Activated CD4-positive, alpha-beta T cell treated with anti-CD3 and anti-CD28 coated beads, Interleukin-2, Interleukin-4, amounts not matched to agents 100 ng/mL and 50 ng/mL, durations not matched to agents 16 hours and 8 hours (primary cell): Measurements from ENCODE around the gene ZMYM1.
"Not testable (repeated sequence)": the region's sequence is repeated elsewhere in the genome, so short reads cannot be mapped to it uniquely, and the experiment has no call there.

Experiments used
- DNase-seq: peaks from one replicate; pipeline ENCODE4 v3.0.0-alpha.2; 2020; ENCODE audit warnings: low spot score

ZMYM1 gene

DNA sequence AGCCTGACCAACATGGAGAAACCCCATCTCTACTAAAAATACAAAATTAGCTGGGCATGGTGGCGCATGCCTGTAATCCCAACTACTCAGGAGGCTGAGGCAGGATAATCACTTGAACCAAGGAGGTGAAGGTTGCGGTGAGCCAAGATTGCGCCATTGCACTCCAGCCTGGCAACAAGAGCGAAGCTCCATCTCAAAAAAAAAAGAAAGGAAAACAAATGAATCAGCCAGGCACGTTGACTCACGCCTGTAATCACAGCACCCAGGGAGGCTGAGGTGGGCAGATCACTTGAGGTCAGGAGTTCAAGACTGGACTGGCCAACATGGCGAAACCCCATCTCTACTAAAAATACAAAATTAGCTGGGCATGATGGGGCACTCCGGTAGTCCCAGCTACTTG is 2.8 kb upstream of the ZMYM1 start:
- not testable (repeated sequence) for DNase-seq

DNA sequence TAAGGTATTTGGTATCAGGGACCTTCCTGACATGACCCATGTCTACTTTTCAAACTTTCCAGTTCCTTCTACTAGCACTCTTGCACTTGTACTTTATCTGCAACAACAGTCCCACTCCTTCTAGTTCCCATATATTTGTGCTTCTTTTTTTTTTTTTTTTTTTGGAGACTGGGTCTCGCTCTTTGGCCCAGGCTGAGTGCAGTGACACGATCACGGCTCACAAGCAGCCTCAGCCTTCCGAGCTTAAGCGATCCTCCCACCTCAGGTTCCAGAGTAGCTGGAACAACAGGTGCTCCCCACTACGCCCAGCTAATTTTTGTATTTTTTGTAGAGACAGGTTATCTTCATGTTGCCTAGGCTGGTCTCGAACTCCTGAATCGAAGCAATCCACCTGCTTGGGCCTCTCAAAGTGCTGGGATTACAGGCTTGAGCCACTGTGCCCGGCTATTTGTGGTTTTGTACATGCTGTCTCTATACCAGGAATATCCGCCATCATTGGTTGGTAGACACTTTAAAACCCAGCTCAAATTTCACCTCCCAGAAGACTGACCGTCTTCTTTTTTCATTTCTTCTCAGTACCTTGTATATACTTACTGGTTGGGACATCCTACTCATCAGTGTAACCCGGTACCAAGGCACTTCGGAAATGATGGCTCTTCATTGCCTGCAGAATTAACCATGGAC is 1.1 kb downstream of the ZMYM1 start:
- no peak for DNase-seq

DNA sequence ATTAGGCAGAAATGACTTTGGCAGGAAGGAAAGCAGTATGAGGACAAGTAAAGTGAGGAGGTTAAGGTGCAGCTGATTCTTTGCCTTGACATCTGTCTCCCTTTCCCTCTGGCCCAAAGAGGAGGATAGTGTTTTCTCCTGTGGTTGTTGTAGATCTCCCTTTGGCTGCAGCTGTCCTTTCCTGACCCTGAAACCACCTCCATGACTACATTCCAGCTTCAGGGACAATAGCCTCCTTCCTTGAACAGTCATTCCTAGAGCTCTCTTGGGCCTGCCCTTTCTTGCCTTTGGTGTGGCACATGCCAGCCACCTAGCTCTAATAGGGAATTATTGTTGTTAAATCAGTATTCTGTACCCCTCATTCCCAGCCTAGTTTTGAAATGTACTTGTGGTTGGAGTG is 6.2 kb downstream of the ZMYM1 start:
- DNase-seq, result no peak

DNA sequence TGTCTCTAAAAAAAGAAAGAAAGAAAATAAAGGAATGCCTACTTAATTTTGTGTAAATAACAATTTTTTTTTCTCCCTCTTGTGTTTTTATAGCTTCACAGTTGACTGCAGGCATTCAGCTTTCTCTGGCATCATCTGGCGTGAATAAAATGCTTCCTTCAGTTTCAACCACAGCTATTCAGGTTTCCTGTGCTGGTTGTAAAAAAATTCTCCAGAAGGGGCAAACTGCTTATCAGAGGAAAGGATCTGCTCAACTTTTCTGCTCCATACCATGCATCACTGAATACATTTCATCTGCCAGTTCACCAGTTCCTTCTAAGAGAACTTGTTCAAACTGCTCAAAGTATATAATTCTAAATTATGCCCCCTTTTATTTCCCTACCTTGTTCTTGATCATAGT is 18.0 kb downstream of the ZMYM1 start:
- peak; percentile 50 for DNase-seq

DNA sequence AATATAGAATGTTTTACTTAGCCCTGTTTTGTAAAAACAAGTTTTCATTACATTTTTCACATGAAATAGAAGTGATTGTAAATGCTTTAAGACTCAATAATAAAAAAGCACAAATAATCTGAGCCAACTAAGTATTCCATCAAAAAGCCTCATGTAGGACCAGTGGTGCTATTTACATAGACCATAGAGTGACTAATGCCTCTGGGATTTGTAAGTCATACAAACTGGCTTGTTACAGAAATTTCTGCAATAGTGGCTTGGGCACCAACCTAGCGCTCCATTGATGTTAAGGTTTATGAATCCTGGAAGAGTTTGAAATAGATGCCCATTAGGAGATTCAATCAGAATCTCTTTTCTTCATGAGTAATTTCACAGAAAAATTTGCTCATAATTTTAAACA is 31.9 kb downstream of the ZMYM1 start:
- no peak for DNase-seq

DNA sequence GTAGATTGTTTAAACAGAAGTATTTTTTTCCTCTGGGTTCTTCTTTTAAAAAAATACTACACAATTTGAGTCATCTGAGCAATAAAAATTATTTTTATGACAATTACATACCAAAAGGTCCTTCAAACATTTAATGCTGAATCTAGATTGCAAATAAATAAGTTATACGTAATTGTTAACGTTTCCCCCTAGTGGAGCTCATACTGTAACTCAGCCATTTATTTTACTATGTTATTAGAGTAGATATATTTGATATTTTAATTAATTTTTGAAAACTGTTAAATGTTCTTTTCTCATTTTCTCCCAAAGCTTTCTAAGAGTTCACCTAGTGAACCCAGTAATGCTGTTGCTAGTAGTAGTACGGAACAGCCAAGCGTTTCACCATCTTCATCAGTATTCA is 33.5 kb downstream of the ZMYM1 start:
- no peak for DNase-seq

DNA sequence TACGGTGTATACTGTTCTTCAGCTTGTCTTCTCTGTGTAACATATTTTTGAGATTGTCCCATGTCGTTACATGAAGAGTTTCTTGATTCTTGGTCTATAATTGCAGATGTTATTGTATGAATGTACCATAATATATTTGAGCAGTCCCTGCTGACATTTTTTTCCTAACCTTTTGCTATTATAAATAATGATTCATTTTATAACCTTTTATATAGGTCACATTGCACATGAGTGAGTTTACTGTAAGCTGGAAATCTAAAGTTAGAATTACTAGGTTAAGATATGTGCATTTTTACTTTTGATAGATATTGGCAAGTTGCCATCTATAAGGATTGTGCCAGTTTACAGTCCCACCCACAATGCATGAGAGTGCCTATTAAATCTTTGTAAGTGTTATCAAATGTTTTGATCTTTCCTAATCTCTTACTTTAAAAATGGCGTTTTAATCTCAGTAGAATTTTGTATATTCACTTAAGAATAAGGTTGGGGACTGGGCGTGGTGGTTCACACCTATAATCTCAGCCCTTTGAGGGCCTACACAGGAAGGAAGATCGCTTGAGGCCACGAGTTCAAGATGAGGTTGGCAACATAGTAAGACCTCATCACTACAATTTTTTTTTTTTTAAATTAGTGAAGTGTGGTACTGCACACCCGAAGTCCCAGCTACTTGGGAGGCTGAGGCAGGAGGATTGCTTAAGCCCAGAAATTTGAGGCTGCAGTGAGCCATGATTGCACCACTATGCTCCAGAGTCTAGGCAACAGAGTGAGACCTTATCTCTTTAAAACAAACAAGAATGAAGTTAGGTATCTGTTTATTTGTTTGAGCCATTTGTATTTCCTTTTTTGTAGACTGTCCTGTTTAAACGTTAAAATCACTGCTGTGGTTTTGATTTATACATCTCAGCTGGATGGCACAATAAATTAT is 36.5 kb downstream of the ZMYM1 start:
- no peak for DNase-seq

DNA sequence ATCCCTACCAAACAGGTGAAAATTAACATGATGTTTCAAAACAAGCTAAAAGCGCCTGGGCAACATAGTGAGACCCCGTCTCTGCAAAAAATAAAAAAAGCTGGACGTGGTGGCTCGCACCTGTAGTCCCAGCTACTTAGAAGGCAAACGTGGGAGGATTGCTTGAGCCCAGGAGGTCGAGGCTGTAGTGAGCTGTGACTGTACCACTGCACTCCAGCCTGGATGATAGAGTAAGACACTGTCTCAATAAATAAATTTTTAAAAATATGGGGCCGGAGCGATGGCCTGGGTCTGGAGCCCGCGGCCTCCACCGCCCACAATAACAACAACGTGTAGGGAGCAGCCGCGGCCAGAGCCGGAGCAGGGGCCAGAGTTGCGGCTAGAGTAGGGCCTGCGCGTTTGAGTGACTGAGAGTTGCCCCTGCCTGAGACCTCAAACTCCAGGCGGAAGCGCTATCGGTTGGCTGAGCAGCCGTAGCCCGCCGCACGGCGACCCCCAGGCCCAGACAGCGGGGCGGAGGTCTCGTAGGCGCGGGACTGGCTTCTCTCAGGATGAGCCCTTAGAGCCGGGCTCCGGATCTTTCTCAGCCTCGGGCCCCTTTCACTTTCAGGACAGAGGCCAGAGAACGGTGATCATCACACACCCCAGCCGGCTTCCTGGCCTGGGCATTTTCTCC is 41.4 kb downstream of the ZMYM1 start:
- no peak for DNase-seq

DNA sequence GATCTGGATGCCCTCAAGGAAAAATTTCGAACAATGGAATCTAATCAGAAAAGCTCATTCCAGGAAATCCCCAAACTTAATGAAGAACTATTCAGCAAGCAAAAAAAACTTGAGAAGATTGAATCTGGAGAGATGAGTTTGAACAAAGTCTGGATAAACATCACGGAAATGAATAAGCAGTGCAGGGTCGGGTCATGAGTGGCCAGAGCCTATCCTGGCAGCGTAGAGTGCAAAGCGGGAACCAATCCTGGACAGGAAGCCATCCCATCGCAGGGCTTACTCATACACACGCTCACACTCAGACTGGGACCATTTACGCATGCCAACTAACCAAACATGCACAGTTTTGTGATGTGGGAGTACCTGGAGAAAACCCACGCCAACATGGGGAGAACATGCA is 43.1 kb downstream of the ZMYM1 start:
- no peak for DNase-seq

DNA sequence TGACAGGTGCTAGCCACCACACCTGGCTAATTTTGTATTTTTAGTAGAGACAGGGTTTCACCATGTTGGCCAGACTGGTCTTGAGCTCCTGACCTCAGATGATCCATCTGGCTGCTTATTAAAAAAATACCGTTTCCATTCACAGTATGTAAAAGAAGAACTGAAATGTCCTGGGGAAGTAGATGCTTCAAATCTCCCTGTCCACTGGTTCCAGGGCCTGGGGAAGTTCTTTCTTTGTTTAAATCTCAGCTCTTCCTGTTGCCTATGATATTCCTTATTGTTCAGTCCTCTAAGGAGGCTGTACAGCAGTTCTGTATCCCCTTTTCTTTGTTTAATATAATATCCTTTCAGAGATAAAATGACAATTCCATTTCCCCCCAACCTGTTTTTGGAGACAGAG is 47.4 kb downstream of the ZMYM1 start:
- no peak for DNase-seq

DNA sequence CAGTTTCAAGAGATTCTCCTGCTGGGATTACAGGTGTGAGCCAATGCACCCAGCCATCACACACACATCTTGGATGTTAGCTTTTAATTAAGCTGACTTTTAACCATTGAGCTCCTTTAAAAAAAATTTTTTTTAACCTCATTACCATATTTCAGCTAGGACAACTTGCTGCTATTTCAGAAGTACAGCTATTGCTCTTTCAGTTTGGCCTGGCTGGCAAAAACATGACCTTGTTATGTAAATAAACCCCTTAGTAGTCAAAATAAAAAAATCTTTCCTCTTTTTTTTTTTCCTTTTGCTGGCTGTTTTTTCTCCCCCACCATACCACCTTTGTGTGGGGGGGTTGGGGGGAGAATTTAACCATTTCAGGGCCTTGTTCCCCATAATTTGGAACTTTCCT is 49.9 kb downstream of the ZMYM1 start:
- no peak for DNase-seq

DNA sequence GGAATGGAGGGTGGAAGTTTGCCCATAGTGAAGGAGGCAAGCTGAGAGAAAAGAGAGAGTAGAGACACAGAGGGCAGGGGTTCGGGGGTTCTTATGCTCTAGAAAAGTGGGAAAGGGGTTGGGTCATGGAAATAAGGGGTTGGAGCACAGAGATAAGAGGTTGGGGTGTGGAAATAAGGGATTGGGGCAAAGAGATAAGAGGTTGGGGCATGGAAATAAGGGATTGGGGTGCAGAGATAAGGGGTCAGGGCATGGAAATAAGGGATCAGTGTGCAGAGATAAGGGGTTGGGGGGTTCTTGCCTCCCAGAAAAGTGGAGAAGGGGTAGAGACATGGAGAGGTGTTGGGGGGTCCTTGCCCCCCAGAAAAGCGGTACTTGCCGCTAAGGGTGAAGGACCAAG is 57.6 kb downstream of the ZMYM1 start:
- DNase-seq, result no peak

DNA sequence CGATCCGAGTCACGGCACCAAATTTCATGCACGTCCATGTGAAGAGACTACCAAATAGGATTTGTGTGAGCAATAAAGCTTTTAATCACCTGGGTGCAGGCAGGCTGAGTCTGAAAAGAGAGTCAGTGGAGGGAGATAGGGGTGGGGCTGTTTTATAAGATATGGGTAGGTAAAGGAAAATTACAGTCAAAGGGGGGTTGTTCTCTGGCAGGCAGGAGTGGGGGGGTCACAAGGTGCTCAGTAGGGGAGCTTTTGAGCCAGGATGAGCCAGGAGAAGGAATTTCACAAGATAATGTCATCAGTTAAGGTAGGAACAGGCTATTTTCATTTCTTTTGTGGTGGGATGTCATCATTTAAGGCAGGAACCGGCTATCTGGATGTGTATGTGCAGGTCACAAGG is 58.4 kb downstream of the ZMYM1 start:
- DNase-seq, result not testable (repeated sequence)

DNA sequence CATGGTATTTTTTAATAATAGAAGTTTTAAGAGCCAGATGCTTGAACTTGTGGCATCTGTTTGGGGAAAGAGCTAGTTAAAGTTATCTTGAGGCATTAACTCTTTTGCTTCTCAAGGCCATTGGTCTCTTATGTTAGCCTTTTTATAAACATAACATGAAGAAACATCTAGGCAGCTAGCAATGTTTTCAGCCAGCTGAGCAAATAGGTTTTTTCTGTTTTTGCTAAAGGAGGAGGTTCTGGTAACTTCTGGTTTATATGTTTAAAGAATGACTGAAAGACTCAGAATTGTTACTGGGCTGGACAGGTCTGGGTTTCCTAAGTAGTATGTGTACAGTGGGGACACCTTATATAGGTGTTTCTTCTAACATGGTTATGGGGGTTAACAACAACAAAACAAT is 63.1 kb downstream of the ZMYM1 start:
- not testable (repeated sequence) for DNase-seq

DNA sequence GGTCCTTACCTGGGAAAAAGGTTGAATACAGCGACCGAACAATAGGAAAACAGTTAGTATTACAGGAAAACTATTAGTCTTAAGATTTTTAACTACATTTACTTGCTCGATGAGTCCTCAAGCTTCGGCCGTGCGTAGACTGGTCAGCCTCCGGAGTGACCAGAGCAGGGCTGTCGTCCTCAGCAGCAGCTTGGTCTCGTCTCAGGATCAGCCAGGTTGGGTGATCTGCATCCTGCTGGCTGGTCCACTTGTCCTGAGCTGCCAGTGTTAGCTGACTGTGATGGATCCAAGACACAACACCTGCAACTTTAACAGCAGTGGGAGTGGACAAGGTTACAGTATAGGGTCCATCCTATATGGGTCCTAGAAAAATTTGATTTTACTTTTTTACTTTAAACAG is 63.5 kb downstream of the ZMYM1 start:
- not testable (repeated sequence) for DNase-seq

DNA sequence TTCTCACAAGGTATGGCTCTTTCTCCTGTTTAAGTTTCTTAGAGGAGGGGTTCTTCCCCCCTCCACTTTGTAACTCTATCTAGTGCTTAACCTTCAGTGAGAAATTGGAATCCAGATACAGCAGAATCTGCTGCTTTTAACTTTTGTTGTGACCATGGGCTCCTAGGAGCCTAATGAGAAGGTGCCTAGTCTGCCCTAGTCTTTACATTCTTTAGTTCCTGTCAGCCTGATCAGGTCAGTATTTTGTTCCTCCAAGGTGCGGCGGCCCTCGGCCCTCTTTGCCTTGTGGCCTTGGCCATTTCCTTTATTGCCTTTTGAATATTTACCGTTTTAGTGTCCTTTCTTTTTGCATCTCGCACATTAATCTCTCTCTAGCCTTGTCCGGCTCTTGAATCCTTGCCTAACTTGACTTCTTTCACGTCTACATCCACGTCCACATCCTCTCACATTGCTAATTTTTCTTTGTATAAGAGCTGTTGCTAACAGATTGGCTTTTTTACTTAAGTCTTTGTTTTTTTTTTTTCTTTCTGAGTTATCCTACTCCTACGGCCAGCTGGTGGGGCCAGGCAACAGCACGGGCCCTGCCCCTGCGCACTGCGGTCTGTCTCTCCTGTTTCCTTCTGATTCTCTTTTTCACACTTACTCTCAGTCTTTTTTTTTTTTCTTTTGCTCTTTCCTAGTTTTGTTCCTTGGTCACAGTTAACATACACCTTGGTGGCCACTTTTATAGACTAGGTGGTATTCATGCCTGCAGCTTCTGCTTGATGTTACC is 64.7 kb downstream of the ZMYM1 start:
- no peak for DNase-seq

DNA sequence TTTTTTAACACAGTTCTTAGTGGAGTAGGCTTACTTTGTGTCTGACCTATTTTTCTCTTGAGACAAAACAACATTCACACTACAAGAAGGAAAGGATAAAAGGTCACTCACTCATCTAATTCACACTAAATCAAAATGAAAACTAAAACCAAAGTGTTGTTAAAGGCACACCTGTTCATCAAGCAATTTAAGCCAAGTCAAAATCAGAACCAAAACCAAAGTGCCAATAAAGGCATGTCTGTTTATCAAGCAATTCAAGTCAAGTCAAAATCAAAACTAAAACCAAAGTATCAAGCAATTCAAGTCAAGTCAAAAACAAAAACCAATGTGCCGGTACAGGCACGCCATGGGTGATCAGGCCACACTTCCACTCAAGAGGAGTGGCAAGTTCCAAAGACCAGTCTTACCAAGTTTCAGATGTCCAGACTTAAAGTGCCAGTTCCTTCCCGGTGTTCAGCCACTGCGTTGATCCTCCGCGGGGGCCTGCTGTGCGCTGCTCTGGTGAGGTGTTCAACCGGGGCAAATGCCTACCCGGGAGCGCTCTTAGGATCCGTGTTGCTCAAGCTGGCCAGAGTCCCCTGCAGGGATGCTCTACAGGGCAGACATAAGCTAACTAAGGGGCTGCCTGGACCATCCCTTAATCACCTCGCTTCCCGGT is 66.8 kb downstream of the ZMYM1 start:
- peak; percentile 27 for DNase-seq

DNA sequence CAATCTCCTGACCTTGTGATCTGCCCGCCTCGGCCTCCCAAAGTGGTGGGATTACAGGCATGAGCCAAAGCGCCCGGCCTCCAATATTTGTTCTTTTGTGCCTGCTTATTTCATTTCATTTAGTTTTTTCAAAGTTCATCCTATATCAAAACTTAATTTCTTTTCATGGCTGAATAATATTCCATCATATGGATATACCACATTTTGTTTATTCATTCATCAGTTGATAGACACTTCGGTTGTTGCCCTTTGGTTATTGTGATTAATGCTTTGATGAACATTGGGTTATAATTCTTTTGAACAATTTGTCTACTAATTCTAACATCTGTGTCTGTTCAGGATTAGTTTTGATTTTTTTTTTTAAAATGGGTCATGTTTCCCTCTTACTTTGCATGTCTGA is 72.0 kb downstream of the ZMYM1 start:
- no peak for DNase-seq

DNA sequence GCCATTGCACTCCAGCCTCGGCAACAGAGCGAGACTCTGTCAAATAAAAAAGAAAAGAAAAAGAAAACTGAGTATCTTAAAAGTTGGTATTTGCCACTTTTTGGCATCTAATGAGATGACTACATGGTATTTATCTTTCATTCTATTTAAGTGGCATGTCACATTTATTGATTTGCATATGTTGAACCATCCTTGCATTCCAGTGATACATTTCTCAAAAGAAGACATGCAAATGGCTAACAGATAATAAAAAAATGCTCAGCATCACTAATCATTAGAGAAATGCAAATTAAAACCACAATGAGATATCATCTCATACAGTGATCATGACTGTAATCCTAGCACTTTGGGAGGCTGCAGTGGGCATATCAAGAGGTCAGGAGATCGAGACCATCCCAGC is 85.7 kb downstream of the ZMYM1 start:
- DNase-seq, result no peak
